ENCODE measurements around the gene UNC79. TPM values are rescaled to one million over a fixed set of nuclear protein-coding genes. Genes with fewer than 3 reads are reported as not detected.

Gene UNC79
- total and polyA plus RNA-seq, 2 donors = 0.11 to 1.1 TPM

GRCh38 chr14:93606091-93606490 is 175.4 kb downstream of the UNC79 start:
- no peak for DNase-seq (ENCODE audit: extremely low spot score)
- no peaks in the 10 kb centered on the region for H3K36me3 ChIP-seq (ENCODE audit: insufficient read depth)
- H3K27ac ChIP-seq (ENCODE audit: low read depth) = no peak overlapping the region
- no peak overlapping the region for H3K4me3 ChIP-seq (ENCODE audit: low read depth, low read length)
- H3K4me1 ChIP-seq (ENCODE audit: insufficient read depth) = no peaks in the 10 kb centered on the region

- Histone ChIP-seq H3K27ac (ENCODE audit: low read depth) (no peak overlapping the region), H3K36me3 (ENCODE audit: insufficient read depth) (no peaks in the 10 kb centered on the region), H3K4me1 (ENCODE audit: insufficient read depth) (no peaks in the 10 kb centered on the region), H3K4me3 (ENCODE audit: low read depth, low read length) (no peak overlapping the region)
- 43% methylated on average over 7 of the region's 7 CpGs for WGBS
- DNase-seq (ENCODE audit: extremely low spot score) = peak; percentile 17
Measured at GRCh38 chr14:93619176-93619793, 188.5 kb downstream of the UNC79 start.

- H3K4me1 ChIP-seq (ENCODE audit: insufficient read depth) = no peaks in the 10 kb centered on the region
- no peaks in the 10 kb centered on the region for H3K36me3 ChIP-seq (ENCODE audit: insufficient read depth)
- 87% methylated on average over 4 of the region's 4 CpGs for WGBS
- no peak overlapping the region for H3K27ac ChIP-seq (ENCODE audit: low read depth)
- no peak overlapping the region for H3K4me3 ChIP-seq (ENCODE audit: low read depth, low read length)
- no peak for DNase-seq (ENCODE audit: extremely low spot score)
Measured at GRCh38 chr14:93628048-93628447, 197.3 kb downstream of the UNC79 start.

- Histone ChIP-seq H3K4me3 (ENCODE audit: low read depth, low read length) (no peak overlapping the region), H3K27ac (ENCODE audit: low read depth) (no peak overlapping the region), H3K36me3 (ENCODE audit: insufficient read depth) (no peaks in the 10 kb centered on the region), H3K4me1 (ENCODE audit: insufficient read depth) (no peaks in the 10 kb centered on the region)
- no peak for DNase-seq (ENCODE audit: extremely low spot score)
Measured at GRCh38 chr14:93629643-93630042, 198.9 kb downstream of the UNC79 start.

GRCh38 chr14:93638790-93639189 is 208.1 kb downstream of the UNC79 start:
- Histone ChIP-seq H3K36me3 (ENCODE audit: insufficient read depth) (no peaks in the 10 kb centered on the region), H3K4me1 (ENCODE audit: insufficient read depth) (no peaks in the 10 kb centered on the region), H3K4me3 (ENCODE audit: low read depth, low read length) (no peak overlapping the region), H3K27ac (ENCODE audit: low read depth) (no peak overlapping the region)
- WGBS = 79% methylated on average over 5 of the region's 5 CpGs
- no peak for DNase-seq (ENCODE audit: extremely low spot score)

GRCh38 chr14:93643127-93643526 is 212.4 kb downstream of the UNC79 start:
- DNase-seq (ENCODE audit: extremely low spot score) = no peak
- no peak overlapping the region for H3K27ac ChIP-seq (ENCODE audit: low read depth)
- H3K36me3 ChIP-seq (ENCODE audit: insufficient read depth) = no peaks in the 10 kb centered on the region
- 67% methylated on average over 3 of the region's 3 CpGs for WGBS
- no peak overlapping the region for H3K4me3 ChIP-seq (ENCODE audit: low read depth, low read length)
- H3K4me1 ChIP-seq (ENCODE audit: insufficient read depth) = no peaks in the 10 kb centered on the region

GRCh38 chr14:93643676-93644075 is 212.9 kb downstream of the UNC79 start:
- DNase-seq (ENCODE audit: extremely low spot score) = no peak
- Histone ChIP-seq H3K27ac (ENCODE audit: low read depth) (no peak overlapping the region), H3K4me1 (ENCODE audit: insufficient read depth) (no peaks in the 10 kb centered on the region), H3K4me3 (ENCODE audit: low read depth, low read length) (no peak overlapping the region), H3K36me3 (ENCODE audit: insufficient read depth) (no peaks in the 10 kb centered on the region)
- 85% methylated on average over 5 of the region's 5 CpGs for WGBS

GRCh38 chr14:93645200-93645599 is 214.5 kb downstream of the UNC79 start:
- H3K27ac ChIP-seq (ENCODE audit: low read depth) = no peak overlapping the region
- H3K4me1 ChIP-seq (ENCODE audit: insufficient read depth) = no peaks in the 10 kb centered on the region
- DNase-seq (ENCODE audit: extremely low spot score) = no peak
- H3K4me3 ChIP-seq (ENCODE audit: low read depth, low read length) = no peak overlapping the region
- no peaks in the 10 kb centered on the region for H3K36me3 ChIP-seq (ENCODE audit: insufficient read depth)
- WGBS = 44% methylated on average over 3 of the region's 3 CpGs

GRCh38 chr14:93648440-93649168 is 217.9 kb downstream of the UNC79 start:
- no peak for DNase-seq (ENCODE audit: extremely low spot score)
- Histone ChIP-seq H3K36me3 (ENCODE audit: insufficient read depth) (no peaks in the 10 kb centered on the region), H3K4me3 (ENCODE audit: low read depth, low read length) (no peak overlapping the region), H3K4me1 (ENCODE audit: insufficient read depth) (no peaks in the 10 kb centered on the region), H3K27ac (ENCODE audit: low read depth) (no peak overlapping the region)
- 54% methylated on average over 5 of the region's 5 CpGs for WGBS

GRCh38 chr14:93654599-93654998 is 223.9 kb downstream of the UNC79 start:
- H3K4me3 ChIP-seq (ENCODE audit: low read depth, low read length) = no peak overlapping the region
- 84% methylated on average over 5 of the region's 5 CpGs for WGBS
- no peaks in the 10 kb centered on the region for H3K36me3 ChIP-seq (ENCODE audit: insufficient read depth)
- DNase-seq (ENCODE audit: extremely low spot score) = no peak
- H3K4me1 ChIP-seq (ENCODE audit: insufficient read depth) = no peaks in the 10 kb centered on the region
- no peak overlapping the region for H3K27ac ChIP-seq (ENCODE audit: low read depth)

GRCh38 chr14:93655078-93655750 is 224.5 kb downstream of the UNC79 start:
- no peaks in the 10 kb centered on the region for H3K4me1 ChIP-seq (ENCODE audit: insufficient read depth)
- DNase-seq (ENCODE audit: extremely low spot score) = peak; percentile 63
- no peak overlapping the region for H3K27ac ChIP-seq (ENCODE audit: low read depth)
- H3K4me3 ChIP-seq (ENCODE audit: low read depth, low read length) = no peak overlapping the region
- no peaks in the 10 kb centered on the region for H3K36me3 ChIP-seq (ENCODE audit: insufficient read depth)
- 40% methylated on average over 10 of the region's 10 CpGs for WGBS

GRCh38 chr14:93657875-93658274 is 227.1 kb downstream of the UNC79 start:
- Histone ChIP-seq H3K27ac (ENCODE audit: low read depth) (no peak overlapping the region), H3K4me1 (ENCODE audit: insufficient read depth) (no peaks in the 10 kb centered on the region), H3K36me3 (ENCODE audit: insufficient read depth) (no peaks in the 10 kb centered on the region), H3K4me3 (ENCODE audit: low read depth, low read length) (no peak overlapping the region)
- 67% methylated on average over 6 of the region's 6 CpGs for whole genome bisulfite sequencing
- no peak for DNase-seq (ENCODE audit: extremely low spot score)

GRCh38 chr14:93663317-93663716 is 232.6 kb downstream of the UNC79 start:
- no peaks in the 10 kb centered on the region for H3K36me3 ChIP-seq (ENCODE audit: insufficient read depth)
- no peak overlapping the region for H3K4me3 ChIP-seq (ENCODE audit: low read depth, low read length)
- H3K4me1 ChIP-seq (ENCODE audit: insufficient read depth) = no peaks in the 10 kb centered on the region
- H3K27ac ChIP-seq (ENCODE audit: low read depth) = no peak overlapping the region
- DNase-seq (ENCODE audit: extremely low spot score) = no peak

GRCh38 chr14:93665169-93665568 is 234.4 kb downstream of the UNC79 start:
- Histone ChIP-seq H3K27ac (ENCODE audit: low read depth) (no peak overlapping the region), H3K4me3 (ENCODE audit: low read depth, low read length) (no peak overlapping the region), H3K36me3 (ENCODE audit: insufficient read depth) (no peaks in the 10 kb centered on the region), H3K4me1 (ENCODE audit: insufficient read depth) (no peaks in the 10 kb centered on the region)
- DNase-seq (ENCODE audit: extremely low spot score) = no peak

Data from urinary bladder (tissue), 4 donors.